HG02981 (cell line): ENCODE data around the gene PTGIS.

Experiments
- ATAC-seq: cut with Tn5 transposase; IDR thresholded peaks from one replicate; pipeline ENCODE4 v1.9.1; 2021; ENCODE audit warnings: mild to moderate bottlenecking, moderate library complexity; ENCODE audit not compliant: unreplicated experiment

PTGIS gene

DNA sequence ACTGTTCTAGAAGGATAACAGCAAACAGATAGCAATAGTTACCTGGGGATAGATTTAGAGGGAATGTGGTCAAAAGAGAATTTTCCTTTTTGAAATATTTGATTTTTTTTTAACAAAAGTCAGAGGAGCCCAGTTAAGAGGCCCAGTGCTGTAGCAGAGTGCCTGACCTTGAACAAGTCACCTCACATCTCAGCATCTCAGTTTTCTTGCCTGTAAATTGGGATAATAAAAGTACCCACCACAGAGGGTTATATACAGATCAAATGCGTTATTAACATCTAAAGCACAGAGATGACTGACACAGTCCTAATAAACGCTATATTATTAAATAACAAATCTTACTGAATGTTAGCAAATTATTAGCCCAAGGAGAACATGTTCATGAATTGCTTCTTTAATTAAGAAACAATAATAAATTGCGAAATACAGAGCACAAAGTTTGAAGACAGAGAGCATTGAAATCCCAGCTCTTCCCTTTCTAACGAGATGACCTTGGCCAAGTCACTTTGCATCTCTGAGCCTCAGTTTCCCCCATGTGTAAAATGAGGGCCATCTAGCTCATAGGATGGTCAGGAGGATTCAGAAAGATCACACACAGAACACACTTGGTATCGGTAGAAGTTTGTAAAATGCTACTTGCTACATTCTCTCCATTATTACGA lies 35.5 kb downstream of the PTGIS start:
- ATAC-seq: no peak

DNA sequence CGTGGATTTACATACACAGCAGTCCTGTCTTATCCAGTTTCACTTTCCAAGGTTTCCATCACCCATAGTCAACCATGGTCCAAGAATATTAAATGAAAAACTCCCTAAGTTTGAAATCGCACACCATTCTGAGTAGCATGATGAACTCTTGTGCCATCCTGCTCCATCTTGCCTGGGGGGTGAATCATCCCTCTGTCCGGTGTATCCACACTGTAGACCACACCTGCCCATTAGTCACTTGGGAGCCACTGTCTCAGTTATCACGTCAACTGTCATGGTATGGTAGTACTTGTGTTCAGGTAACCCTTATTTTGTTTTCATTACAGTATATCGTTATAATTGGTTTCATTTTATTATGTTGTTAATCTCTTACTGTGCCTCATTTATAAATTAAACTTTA lies 38.5 kb downstream of the PTGIS start:
- no peak for ATAC-seq

DNA sequence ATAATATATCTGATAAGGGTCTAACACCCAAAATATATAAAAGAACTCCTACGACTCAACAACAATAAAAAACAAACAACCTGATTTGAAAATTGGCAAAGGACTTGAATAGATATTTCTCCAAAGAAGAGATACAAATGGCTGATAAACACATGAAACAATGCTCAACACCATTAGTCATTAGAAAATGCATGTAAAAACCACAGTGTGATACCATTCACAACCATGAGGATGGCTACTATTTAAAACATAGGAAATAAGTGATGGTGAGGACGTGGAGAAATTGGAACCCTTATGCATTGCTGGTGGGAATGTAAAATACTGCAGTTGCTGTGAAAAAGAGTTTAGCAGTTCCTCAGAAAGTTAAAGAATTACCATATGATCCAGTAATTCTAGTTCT lies 41.4 kb downstream of the PTGIS start:
- no peak for ATAC-seq

DNA sequence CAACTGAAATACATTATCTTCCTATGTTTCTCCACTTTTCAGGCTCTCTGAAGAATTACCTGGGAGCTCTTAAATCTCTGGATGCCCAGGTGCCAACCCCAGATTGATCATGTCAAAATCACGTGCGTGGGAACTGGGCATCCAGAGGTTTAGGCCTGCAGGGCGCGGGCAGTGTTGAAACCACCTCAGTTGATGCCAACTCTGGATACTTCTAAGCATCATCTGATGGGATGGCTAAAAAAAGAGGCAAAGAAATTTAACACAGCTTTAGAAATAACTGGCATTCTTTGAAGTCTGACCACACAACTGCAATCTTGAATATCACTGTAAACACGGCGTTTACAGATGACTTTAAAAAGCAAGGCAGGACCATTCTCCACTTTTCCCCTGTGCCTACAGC lies 41.9 kb downstream of the PTGIS start:
- no peak for ATAC-seq

DNA sequence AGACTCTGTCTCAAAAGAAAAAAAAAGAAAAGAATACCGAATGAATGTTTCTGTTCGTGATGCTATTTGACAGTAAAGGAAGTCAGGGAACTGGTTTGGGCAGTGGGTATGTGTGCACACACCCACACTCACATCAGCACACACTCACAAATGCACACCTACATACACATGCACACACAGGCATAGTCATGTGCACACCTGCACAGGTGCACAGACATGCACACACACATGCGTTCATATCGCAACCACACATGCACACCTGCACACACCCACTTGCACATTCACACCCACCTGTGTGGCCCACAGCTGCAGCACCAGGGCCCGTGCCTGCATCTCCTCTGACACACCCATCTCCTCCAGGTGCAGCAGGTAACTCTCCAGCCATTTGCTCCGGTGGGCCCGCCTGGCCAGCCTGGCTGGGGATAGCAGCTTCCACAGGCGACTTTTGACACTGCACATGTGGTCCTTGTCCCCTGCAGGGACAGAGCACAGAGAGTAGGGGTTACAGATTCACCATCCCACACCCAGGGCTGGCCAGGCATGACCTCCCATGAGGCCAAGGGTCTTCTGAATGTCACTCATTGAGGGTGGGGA lies 44.1 kb downstream of the PTGIS start:
- no peak for ATAC-seq

DNA sequence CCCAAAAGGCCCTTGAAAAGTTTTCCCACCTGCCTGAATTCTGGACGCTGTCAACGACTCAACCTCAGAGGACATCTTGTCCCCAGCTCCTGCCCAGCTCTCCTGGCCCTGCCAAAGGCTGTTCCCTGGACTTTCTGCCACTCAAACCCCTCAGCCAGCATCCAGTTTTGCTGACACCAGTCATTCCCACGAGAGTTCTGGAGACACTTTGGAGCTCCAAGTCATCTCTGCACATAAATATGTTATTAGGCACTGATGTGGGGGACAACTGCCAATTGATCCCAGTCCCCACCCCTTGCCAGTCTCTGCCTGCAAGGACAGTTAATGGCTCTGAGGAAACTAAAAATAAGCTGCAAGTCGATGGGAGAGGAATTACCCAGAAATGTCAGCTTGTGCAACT lies 46.6 kb downstream of the PTGIS start:
- no peak for ATAC-seq

DNA sequence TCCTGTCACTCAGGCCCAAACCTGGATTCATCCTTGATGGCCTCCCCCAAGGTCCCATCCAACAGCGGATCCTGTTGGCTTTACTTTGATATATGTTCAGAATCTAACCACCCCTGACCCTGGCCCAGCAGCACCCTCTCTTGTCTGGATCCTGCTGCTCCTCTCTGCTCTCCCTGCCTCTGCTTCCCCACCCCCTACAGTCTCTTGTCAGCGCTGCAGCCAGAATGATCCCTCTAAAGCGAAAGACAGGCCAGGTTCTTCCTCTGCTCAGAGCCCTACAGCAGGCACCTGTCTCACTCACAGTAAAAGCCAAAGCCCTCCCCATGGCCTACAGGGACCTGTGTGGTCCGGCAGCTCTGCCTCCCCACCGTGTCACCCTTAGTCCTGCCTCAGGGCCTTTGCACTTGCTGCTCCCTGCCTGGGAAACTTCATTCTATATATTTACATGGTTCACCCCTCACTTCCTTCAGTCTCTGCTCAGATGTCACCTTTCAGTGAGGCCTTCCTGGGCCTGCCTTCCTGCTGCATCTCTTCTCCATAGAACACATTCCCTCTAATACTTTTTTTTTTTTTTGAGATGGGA lies 48.1 kb downstream of the PTGIS start:
- ATAC-seq: no peak

DNA sequence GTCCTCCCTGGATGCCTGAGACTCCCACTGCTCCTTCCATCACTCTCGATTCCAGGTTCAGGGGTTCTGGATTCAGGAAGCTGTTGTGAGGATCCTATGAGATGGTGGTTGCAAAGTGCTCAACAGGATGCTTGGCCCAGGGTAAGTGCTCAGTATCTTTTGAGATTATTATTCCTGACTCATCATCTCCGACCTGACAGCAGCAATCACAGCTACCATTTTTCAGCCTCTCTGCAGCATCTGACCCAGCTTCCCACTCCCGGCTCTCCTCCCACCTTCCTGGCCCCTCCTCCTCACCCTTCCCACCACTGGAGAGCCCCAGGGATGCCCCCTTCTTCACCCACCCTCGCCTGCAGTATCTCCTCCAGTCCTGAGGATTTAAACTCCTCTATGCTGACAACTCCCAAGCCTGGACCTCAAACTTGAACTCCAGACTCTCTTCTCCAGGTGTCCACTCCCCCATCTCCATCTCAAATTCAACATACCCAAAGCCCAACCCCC lies 48.7 kb downstream of the PTGIS start:
- no peak for ATAC-seq

DNA sequence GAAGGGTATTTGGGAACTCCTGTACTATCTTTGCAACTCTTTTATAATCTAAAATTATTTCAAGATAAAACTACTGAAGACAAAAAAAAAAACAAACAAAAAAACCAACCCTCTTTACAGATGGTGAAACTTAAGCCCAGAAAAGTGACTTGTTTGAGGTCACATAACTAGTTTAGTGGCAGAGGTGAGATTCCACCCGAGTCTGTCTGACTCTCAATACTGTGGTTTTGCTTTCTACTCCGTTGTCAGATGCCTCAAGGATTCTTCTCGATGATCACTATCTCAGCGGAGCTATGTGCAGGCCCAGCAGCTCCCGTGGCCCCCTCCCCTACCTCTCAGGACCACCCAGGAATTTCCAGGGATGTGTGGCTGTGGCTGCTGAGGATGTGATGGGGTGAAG lies 49.4 kb downstream of the PTGIS start:
- no peak for ATAC-seq

DNA sequence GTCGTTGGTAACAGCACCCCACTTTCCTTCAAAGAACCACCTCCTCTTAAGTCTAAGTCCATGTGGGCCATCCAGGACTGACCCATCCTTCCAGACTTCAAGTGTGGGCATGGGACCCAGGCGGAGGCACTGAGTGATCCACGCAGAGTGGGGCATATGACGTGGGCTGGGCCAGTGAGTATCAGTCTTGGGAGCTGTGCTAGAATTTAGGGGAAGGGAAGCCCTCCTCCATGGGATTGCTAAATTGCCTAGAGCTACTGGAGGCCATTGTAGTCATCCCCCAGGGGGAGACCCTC lies 50.2 kb downstream of the PTGIS start:
- no peak for ATAC-seq

DNA sequence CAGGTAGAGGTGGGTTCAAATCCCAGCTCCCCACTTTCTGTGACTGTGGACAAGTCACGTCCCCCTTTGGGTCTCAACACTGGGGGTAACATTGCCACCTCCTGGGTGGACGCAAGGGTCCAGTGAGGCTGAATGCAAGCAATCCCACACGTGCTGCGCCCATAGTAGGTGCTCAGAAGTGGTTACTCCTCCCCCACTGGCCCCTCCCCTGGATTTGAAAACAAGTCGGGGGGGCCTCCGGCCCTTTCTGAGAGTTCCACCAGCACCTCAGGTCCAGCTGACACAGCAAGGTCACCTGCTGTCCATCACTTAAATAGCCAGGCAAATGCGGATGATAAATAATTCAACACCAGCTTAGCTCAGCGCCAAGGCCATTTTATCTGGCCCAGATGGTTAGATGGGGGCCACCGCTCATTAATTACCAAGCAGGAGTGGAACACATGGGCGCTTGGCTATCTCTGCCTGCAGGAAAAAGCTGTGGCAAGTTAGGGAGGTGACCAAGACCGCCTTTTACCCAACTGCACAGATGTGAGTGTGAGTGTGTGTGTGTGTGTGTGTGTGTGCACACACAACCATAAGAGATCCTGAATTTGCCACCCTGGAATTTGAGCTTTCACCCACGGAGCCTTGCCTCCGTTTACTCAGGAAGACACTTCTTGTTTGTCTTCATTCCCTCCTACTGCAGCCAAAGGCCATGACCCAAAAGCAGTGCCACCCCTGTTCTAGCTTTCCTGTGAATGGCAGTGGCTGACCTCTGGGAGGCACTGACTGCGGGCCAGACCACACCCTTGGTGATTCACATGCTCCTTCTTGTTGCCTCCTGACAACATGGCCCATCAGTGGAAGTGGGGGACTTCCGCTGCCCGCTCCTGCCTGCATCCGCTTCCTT lies 50.8 kb downstream of the PTGIS start:
- ATAC-seq: no peak

DNA sequence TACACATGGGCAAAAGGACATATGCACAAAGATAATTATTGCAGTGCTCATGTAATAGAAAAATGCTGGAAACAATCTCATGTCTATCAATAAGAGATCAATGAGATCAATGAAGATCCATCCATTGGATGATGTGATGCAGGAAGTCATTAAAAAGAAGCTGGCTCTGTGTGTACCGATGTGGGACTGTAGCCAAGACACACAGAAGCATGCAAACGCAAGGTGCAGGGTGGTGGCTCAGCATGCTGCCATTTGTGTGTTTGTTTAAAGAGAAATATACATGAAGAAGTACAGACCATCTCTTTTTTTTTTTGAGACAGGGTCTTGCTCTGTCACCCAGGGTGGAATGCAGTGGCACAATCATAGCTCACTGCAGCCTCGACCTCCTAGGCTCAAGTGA lies 52.4 kb downstream of the PTGIS start:
- no peak for ATAC-seq

DNA sequence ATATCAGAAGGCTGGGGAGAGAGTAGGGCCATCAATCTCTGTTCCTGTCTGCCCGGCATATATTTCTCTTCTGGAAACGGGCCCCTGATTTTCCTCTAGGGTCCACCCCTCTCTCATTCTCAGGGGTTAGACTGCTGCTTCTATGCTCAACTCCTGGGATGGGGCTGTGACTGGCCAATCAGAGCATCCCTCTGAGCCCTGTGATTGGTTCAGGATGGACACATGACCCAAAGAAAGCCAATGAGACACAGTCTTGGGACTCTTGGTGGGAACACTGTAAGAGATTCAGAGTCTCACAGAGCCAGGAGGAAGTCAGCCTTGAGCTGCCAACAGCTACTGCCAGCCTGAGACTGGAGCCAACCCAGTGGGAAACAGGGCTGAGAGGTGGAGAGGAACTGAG lies 54.4 kb downstream of the PTGIS start:
- no peak for ATAC-seq

DNA sequence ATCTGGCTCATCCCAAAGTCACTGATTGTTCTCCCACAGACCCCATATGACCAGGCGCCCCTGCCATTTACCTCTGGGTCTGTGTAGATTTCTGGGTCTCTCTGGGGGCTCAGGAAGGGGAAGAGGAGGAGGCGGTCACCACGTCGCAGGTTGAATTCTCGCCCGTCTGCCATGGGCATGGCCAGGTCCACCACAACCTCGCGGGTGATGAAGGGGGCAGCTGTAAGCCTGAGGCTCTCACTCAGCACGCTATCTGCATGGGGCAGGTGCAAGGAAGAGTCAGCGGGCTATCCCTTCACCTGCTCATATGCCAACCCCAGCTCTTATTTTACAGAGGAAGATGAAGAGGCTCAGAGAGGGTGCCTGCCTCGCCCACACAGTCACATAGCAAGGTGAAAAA lies 54.9 kb downstream of the PTGIS start:
- no peak for ATAC-seq

DNA sequence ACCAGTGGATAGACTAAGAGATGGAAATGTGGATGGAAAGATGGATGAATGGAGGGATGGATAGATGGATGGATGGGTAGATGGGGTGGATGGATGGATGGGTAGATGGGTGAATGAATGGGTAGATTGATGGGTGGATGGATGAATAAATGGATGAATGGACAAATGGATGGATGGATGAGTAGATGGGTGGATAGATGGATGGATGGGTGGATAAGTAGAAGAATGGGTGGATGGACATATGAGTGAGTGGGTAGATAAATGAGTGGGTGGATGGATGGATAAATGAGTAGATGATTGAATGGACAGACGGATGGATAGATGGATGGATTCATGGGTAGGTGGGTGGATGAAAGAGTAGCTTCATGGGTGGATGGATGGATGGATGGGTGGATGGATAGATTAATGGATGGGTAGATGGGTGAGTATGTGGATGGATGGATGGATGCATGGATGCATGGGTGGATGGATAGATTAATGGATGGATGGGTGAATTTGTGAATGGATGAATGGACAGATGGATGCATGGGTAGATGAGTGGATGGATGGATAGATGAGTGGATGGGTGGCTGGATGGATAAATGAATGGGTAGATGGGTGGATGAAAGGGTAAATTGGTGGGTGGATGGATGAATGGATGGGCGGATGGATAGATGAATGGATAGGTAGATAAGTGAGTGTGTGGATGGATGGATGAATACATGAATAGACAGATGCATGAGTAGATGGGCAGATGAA lies 56.0 kb downstream of the PTGIS start:
- no peak for ATAC-seq

DNA sequence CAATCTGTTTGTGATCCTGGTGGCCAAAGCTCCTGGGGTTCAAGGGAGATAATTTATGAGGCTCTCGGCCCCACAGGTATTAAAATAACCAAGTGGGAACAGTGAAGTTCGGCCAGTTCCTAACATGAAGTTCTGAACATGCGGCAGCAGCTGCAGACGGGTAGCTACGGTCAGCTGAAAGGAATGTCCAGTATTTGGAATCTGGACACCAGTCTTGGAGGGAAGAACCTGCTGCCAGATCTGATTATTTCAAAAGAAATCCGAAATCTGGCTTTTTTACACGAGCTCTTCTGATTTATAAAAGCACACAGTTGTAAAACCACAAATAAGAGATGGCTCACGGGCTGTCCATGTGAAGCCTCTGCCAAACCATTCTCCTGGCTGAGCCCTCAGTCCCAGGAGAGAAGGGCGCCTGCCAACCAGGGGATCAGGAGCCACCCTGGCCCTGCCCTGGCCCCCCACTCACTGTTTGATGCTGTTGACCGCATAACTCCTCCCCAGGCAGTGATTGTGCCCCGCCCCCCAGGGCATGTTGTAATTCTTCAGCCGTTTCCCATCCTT lies 57.3 kb downstream of the PTGIS start:
- no peak for ATAC-seq

DNA sequence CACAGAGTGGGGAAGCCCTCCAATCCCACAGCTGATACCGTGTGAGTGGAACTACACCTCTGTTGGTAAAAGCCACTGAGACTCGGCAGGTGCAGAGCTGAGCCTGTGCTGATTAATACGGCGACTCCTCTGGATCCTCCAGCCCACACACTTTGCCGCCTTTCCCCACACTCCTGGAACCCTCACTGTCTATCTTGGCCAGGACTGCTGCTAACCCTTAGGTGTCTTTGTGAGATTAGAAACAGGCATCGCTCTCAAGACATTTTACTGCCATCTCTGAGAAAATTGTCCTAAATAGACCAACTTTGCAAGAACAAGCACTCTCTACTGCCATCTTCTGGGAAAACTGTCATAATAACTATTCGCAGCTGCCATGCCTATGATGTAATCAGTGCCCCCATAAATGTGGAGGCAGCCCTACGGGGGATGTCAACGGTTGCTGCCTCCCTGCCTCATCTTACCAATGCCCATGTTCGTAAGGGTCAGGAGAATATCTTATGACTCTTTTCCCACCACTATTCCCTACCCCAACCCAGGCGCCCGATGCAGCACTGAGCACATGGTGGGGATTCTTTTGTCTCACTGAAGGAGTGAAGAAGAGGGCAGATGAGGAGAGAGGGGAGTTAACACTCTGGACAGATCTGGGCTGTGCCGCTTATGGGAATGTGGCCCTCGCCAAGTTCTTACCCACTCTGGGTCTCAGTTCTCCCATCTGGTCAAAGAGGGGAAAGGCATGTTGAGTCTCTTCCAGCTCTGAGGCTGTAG lies 59.3 kb downstream of the PTGIS start:
- no peak for ATAC-seq

DNA sequence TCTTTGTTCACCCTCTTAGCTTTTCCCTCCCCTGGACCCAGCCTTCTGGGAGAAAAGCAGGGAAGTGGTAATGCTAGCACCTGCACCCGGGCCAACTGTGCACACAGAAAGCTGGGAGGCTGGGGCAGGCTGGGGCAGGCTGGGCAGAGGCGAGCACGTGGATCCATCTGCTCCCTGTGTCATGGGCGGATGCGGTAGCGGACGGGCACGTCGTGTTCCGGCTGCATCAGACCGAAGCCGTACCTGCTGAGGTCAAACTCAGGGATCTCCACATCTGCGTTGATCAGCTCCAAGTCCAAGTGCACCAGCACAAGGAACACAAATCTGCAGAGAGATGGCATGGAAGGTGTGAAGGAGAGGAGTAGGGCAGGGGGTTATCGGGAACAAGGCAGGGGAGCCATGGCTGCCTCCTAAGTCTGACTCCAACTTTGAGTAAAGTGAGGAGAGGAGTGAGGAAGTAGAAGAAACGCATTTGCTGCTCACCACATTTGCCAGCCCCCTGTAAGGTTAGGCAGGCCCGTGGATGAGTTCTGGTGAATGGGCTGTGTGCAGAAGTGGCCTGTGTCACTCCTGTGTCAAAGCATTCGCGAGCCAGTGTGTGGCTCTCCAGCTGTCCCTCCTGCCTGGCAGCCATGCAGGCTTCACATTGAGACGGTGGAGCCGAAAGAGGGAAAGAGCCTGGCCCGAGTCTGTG lies 60.0 kb downstream of the PTGIS start:
- no peak for ATAC-seq

DNA sequence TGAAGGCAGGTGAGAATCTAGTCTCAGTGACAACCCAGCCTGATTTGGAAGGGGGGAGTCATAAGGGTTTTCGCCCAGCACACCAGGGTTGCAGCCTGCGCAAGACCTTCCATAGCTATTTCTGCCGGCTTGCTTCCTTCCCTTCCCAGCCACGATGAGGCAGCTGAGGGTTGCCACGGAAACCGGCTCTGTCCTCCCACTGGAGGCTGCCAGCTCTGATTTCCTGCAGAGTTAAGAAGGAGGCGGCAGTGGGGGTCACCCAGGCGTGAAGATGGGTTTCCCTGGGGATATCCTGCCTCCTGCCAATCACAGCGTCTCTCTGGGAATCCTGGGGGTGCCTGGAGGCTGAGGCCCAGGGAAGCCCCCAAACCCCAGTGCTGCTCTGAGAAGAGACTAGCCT lies 62.4 kb downstream of the PTGIS start:
- ATAC-seq: no peak
